NCI-H460 (cell line): ENCODE measurements around the gene DDX24. TPM values are rescaled to one million over a fixed set of nuclear protein-coding genes. Genes with fewer than 3 reads are reported as not detected.

Experiments
- DNase-seq: peaks from one replicate; pipeline ENCODE4 v3.0.0-alpha.2; 2016; ENCODE audit warnings: low read depth; ENCODE audit errors: extremely low read depth
- total RNA-seq: library from RNA; depleted of rRNA; stranded (reverse); fragments of >200 nt; shearing (Covaris generic); gene quantifications from 2 replicates; pipeline ENCODE4 v1.2.3, GENCODE V29; 2014

Gene DDX24
- total RNA-seq, 1 experiment from 2014 or later, result 101 TPM

- DNase-seq, result no peak
These were observed 33.6 kb upstream of the DDX24 start for GRCh38 chr14:94114589-94115057.

- DNase-seq, result no peak
These were observed 33.0 kb upstream of the DDX24 start for GRCh38 chr14:94113908-94114588.

GRCh38 chr14:94113490-94113889 lies 32.5 kb upstream of the DDX24 start:
- no peak for DNase-seq

GRCh38 chr14:94113073-94113472 lies 32.1 kb upstream of the DDX24 start:
- DNase-seq, result no peak

- DNase-seq, result no peak
These were observed 31.6 kb upstream of the DDX24 start for GRCh38 chr14:94112513-94113063.

GRCh38 chr14:94111276-94112095 lies 30.5 kb upstream of the DDX24 start:
- DNase-seq, result no peak

GRCh38 chr14:94110552-94111181 lies 29.7 kb upstream of the DDX24 start, which contains the start of gene IFI27:
TSS of gene IFI27 (plus strand) at chr14:94110736.
- peak; percentile 36 for DNase-seq

GRCh38 chr14:94109915-94110250 lies 28.9 kb upstream of the DDX24 start:
- no peak for DNase-seq

GRCh38 chr14:94104731-94105130 lies 23.7 kb upstream of the DDX24 start:
- DNase-seq, result no peak

GRCh38 chr14:94103554-94104150 lies 22.6 kb upstream of the DDX24 start:
- no peak for DNase-seq

- DNase-seq, result no peak
These were observed 21.9 kb upstream of the DDX24 start for GRCh38 chr14:94102768-94103482.

- DNase-seq, result no peak
These were observed 20.7 kb upstream of the DDX24 start for GRCh38 chr14:94101748-94102147.

- no peak for DNase-seq
These were observed 19.8 kb upstream of the DDX24 start for GRCh38 chr14:94100847-94101246.

- no peak for DNase-seq
These were observed 18.0 kb upstream of the DDX24 start for GRCh38 chr14:94099006-94099405.

- no peak for DNase-seq
These were observed 17.5 kb upstream of the DDX24 start for GRCh38 chr14:94098326-94098992.

GRCh38 chr14:94097091-94097490 lies 16.1 kb upstream of the DDX24 start:
- DNase-seq, result no peak

- DNase-seq, result no peak
These were observed 12.4 kb upstream of the DDX24 start for GRCh38 chr14:94093418-94093817.

GRCh38 chr14:94089479-94089878 lies 8.5 kb upstream of the DDX24 start:
- DNase-seq, result no peak

- DNase-seq, result no peak
These were observed 7.5 kb upstream of the DDX24 start for GRCh38 chr14:94088516-94088915.

- no peak for DNase-seq
These were observed 6.9 kb upstream of the DDX24 start for GRCh38 chr14:94087891-94088290.
